Colonic mucosa (tissue), 4 donors: ENCODE results near the gene PLPP3. TPM values are rescaled to one million over a fixed set of nuclear protein-coding genes. Genes with fewer than 3 reads are reported as not detected.

Experiments
- DNase-seq: peaks from one replicate; pipeline ENCODE4 v3.0.0-alpha.2; 2020
- H3K27ac ChIP-seq: fragments of 200-600 bp; one replicate; pipeline ENCODE4 v1.8.0; 2021
- H3K27me3 ChIP-seq: fragments of 200-600 bp; one replicate; pipeline ENCODE4 v1.8.0; 2021
- H3K36me3 ChIP-seq: fragments of 200-600 bp; one replicate; pipeline ENCODE4 v1.8.0; 2021
- H3K4me1 ChIP-seq: fragments of 200-600 bp; one replicate; pipeline ENCODE4 v1.8.0; 2021; ENCODE audit warnings: mild to moderate bottlenecking
- H3K4me3 ChIP-seq: fragments of 200-600 bp; one replicate; pipeline ENCODE4 v1.8.0; 2021
- H3K9ac ChIP-seq, 2 donors: one replicate each; pipeline ENCODE4 v1.7.0; 2013; ENCODE audit warnings: control low read depth in 2 of 2, low read depth in 2 of 2, low read length in 2 of 2
- H3K9me3 ChIP-seq: fragments of 200-600 bp; one replicate; pipeline ENCODE4 v1.8.0; 2021
- CTCF ChIP-seq: fragments of 200-600 bp; IDR thresholded peaks from one replicate; pipeline ENCODE4 v1.8.0; 2022; ENCODE audit warnings: antibody characterized with exemption, mild to moderate bottlenecking
- intact Hi-C: fragments of 100-400 bp; cut with DNase I; formaldehyde crosslinking; loops from one replicate; pipeline ENCODE4 v1.14.1; 2022
- total RNA-seq, 2 donors: library from RNA; stranded (reverse); fragmentation: NEBNext Ultra II Directional in 1 of 2; extraction: Animal tissue kit (Norgen Biotek cat#: 25700) in 1 of 2; gene quantifications; one replicate each; pipeline ENCODE4 v1.2.1, GENCODE V29; 2021
- donor health status: healthy.
- donor health status: DM: no; HTN: no; CAD: no.
- donor health status: DM: no; HTN: no; CAD: no.

PLPP3 gene
- total RNA-seq, 2 donors from 2014 or later = 18.6 to 33.3 TPM

GRCh38 chr1:56551691-56552090 lies 27.7 kb downstream of the PLPP3 start:
- Histone ChIP-seq H3K4me3 (no peak overlapping the region), H3K36me3 (no peaks in the 10 kb centered on the region), H3K9ac (no peak overlapping the region), H3K27ac (no peak overlapping the region), H3K4me1 (no peaks in the 10 kb centered on the region), H3K27me3 (no peaks in the 10 kb centered on the region), H3K9me3 (no peaks in the 10 kb centered on the region)
- DNase-seq = no peak
- TF ChIP-seq CTCF = no peak
- intact Hi-C loops = no loop called here

DNA sequence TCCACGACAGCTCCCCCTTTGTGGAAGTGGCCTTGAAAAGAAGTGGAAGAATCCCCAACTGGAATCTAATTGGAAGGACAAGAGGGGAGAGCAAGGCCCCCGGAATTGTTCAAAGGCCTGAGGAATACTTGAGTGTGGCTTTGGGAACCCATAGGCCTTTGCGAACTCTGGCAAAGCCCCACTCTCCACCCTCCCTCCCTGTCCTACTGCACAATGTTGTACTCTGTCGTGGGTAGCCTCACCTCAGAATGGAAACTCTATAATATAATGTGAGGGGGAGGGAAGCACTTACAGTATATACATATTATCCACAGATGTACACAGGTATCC lies 28.5 kb downstream of the PLPP3 start:
- Histone ChIP-seq H3K9ac (no peak overlapping the region), H3K27ac (no peak overlapping the region), H3K27me3 (no peaks in the 10 kb centered on the region), H3K9me3 (no peaks in the 10 kb centered on the region), H3K4me1 (no peaks in the 10 kb centered on the region), H3K36me3 (no peaks in the 10 kb centered on the region), H3K4me3 (no peak overlapping the region)
- TF ChIP-seq CTCF = no peak
- DNase-seq = no peak
- intact Hi-C loops = no loop called here

GRCh38 chr1:56550138-56550858 lies 29.1 kb downstream of the PLPP3 start:
- H3K9ac ChIP-seq = no peak overlapping the region
- H3K9me3 ChIP-seq = no peaks in the 10 kb centered on the region
- TF ChIP-seq CTCF = no peak
- no peaks in the 10 kb centered on the region for H3K36me3 ChIP-seq
- H3K27ac ChIP-seq = no peak overlapping the region
- no peaks in the 10 kb centered on the region for H3K4me1 ChIP-seq
- intact Hi-C loops = no loop called here
- no peaks in the 10 kb centered on the region for H3K27me3 ChIP-seq
- no peak for DNase-seq
- no peak overlapping the region for H3K4me3 ChIP-seq

GRCh38 chr1:56548571-56548970 lies 30.8 kb downstream of the PLPP3 start:
- Histone ChIP-seq H3K9me3 (no peaks in the 10 kb centered on the region), H3K4me3 (no peak overlapping the region), H3K4me1 (no peaks in the 10 kb centered on the region), H3K9ac (no peak overlapping the region), H3K27me3 (no peaks in the 10 kb centered on the region), H3K36me3 (no peaks in the 10 kb centered on the region), H3K27ac (no peak overlapping the region)
- intact Hi-C loops = no loop called here
- DNase-seq = no peak
- TF ChIP-seq CTCF = no peak

- TF ChIP-seq CTCF = no peak
- H3K4me3 ChIP-seq = no peak overlapping the region
- no peak overlapping the region for H3K9ac ChIP-seq
- H3K9me3 ChIP-seq = no peaks in the 10 kb centered on the region
- no peaks in the 10 kb centered on the region for H3K4me1 ChIP-seq
- H3K27me3 ChIP-seq = no peaks in the 10 kb centered on the region
- peak; percentile 42 for DNase-seq
- H3K36me3 ChIP-seq = no peaks in the 10 kb centered on the region
- H3K27ac ChIP-seq = no peak overlapping the region
- intact Hi-C loops = no loop called here
These were observed 31.4 kb downstream of the PLPP3 start for GRCh38 chr1:56547977-56548376.
